C4-2B (cell line): ENCODE results near the gene METAP1D.

Experiments used
- CTCF ChIP-seq: fragments of 450-650 bp; conservative IDR thresholded peaks from 2 replicates; pipeline ENCODE4 v1.5.1; 2017; ENCODE audit warnings: mild to moderate bottlenecking
- ZFX ChIP-seq: fragments of 450-650 bp; IDR thresholded peaks from 2 replicates; pipeline ENCODE4 v1.6.1; 2017

DNA sequence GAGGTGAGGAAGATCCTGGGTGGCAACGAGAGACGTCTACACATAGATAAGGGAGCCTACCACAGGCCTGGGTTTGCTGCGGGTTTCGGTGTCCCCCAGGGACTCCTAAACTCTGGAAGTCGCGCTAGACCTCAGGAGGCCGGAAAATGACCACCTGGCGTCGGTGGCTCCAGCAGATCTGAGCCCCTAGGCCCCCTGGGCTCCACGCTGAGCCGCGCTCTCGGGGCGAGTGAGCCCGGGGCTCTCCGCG is 84.6 kb downstream of the METAP1D start:
- TF ChIP-seq CTCF (no peak), ZFX (no peak)
